Small intestine (tissue), 7 donors: Measurements from ENCODE around the gene IRS2. TPM values are rescaled to one million over a fixed set of nuclear protein-coding genes. Genes with fewer than 3 reads are reported as not detected.

Experiments used
- DNase-seq, 2 donors: peaks; one replicate each; pipeline versions ENCODE4 v3.0.0 to v3.0.0-alpha.2; 2013
- FAIRE-seq: peaks from 2 replicates; lab custom pipeline; 2012; peaks lifted over from hg19 to GRCh38; lab: Jason Lieb, UNC
- H3K27ac ChIP-seq, 3 donors: one replicate each; pipeline ENCODE4 v1.5.1; 2013; ENCODE audit warnings: low read length in 2 of 3, mild to moderate bottlenecking in 2 of 3, control low read depth in 1 of 3, inconsistent platforms in 1 of 3, low read depth in 1 of 3, moderate library complexity in 1 of 3
- H3K27me3 ChIP-seq, 3 donors: one replicate each; pipeline ENCODE4 v1.6.1; 2013; ENCODE audit warnings: low read length in 3 of 3, inconsistent platforms in 1 of 3; ENCODE audit not compliant: control insufficient read depth in 3 of 3, insufficient read depth in 3 of 3
- H3K36me3 ChIP-seq, 3 donors: one replicate each; pipeline ENCODE4 v1.6.1; 2013; ENCODE audit warnings: low read length in 3 of 3, inconsistent platforms in 1 of 3, low read depth in 1 of 3, mild to moderate bottlenecking in 1 of 3, moderate library complexity in 1 of 3; ENCODE audit not compliant: control insufficient read depth in 3 of 3, insufficient read depth in 2 of 3
- H3K4me1 ChIP-seq, 3 donors: one replicate each; pipeline ENCODE4 v1.6.1; 2013; ENCODE audit warnings: low read length in 2 of 3, inconsistent platforms in 1 of 3, low read depth in 1 of 3, mild to moderate bottlenecking in 1 of 3, moderate library complexity in 1 of 3; ENCODE audit not compliant: control insufficient read depth in 3 of 3, insufficient read depth in 2 of 3
- H3K4me3 ChIP-seq, 3 donors: one replicate each; pipeline ENCODE4 v1.5.1; 2013; ENCODE audit warnings: low read length in 3 of 3, control low read depth in 1 of 3, inconsistent platforms in 1 of 3, low read depth in 1 of 3, mild to moderate bottlenecking in 1 of 3, moderate library complexity in 1 of 3
- H3K9me3 ChIP-seq, 2 donors: one replicate each; pipeline ENCODE4 v1.6.1; 2013; ENCODE audit warnings: low read depth in 1 of 2, low read length in 1 of 2; ENCODE audit not compliant: control insufficient read depth in 2 of 2, insufficient read depth in 1 of 2
- WGBS, 3 donors: extraction: QIAGEN DNeasy Blood & Tissue Kit; methylation state at CpG; one replicate each; pipeline ENCODE4 v1.1.7; 2013; 5-methylcytosine and 5-hydroxymethylcytosine counted together
- polyA plus RNA-seq, 4 donors: library from polyadenylated mRNA; stranded (reverse) in 3 of 4; unstranded in 1 of 4; fragments of 200-250 nt in 3 of 4; fragments of 120-200 nt in 1 of 4; gene quantifications; one replicate each; pipeline versions ENCODE4 v1.2.1 to v1.2.3, GENCODE V29; 2013
- donor health status: healthy with polysubstance abuse.
- donor health status: control.
- donor health status: control.
- donor health status: Bipolar disorder and iron deficiency.
- donor health status: healthy.

IRS2 gene
- polyA plus RNA-seq, 4 donors: 3.8 to 16.2 (median 5.0) TPM

- DNase-seq (no peak), FAIRE-seq (no peak)
- Histone ChIP-seq H3K27me3 (no peaks in the 10 kb centered on the region), H3K4me3 (peak overlapping the region in 2 of 3 donors; percentile 29 to 33), H3K4me1 (peaks cover 0 to 17% (median 0%) of the 10 kb centered on the region in 3 donors), H3K27ac (no peak overlapping the region), H3K9me3 (no peaks in the 10 kb centered on the region), H3K36me3 (peaks cover 0 to 26% (median 4%) of the 10 kb centered on the region in 3 donors)
- 25 to 72% (median 60%) methylated on average over 11 of the region's 11 CpGs for WGBS, 3 donors
Measured at GRCh38 chr13:109780845-109781383, 5.5 kb downstream of the IRS2 start.

DNA sequence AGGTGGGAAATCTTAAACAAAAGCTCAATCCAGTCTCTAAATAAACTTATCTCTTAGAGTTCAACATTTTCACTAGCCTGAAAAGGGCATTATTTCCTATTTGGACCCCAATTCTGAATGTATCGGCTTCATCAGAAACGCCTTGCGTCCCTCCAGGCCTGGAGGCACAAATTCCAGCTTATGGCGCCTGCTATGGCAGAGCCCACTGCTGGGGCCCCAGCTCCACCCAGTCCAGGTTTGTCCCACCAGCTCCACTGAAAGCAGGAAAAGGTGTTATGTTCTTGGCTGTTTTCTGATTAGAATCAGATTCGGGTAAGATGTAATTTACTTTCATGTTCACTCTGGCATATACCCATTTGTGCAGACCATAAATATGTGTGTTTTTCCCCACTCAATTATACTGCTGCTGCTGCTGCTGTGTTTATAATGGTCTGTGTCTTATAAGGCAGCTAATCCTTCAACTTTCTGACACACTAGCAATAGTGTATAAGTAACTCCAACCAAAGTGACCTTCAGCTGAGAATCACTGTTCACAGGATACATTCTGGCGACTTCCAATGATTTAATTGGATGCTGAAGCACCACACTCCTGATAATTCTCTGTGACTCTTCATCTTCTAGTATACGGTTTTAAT, 6.4 kb downstream of the IRS2 start:
- H3K9me3 ChIP-seq: no peaks in the 10 kb centered on the region
- DNase-seq: no peak
- no peaks in the 10 kb centered on the region for H3K27me3 ChIP-seq
- H3K36me3 ChIP-seq: peaks cover 0 to 26% (median 4%) of the 10 kb centered on the region in 3 donors
- peaks cover 0 to 17% (median 0%) of the 10 kb centered on the region in 3 donors for H3K4me1 ChIP-seq
- FAIRE-seq: no peak
- WGBS, 3 donors: 56 to 73% (median 66%) methylated on average over 7 of the region's 7 CpGs
- H3K4me3 ChIP-seq: peak overlapping the region in 2 of 3 donors; percentile 29 to 33
- H3K27ac ChIP-seq: no peak overlapping the region

- H3K27ac ChIP-seq: no peak overlapping the region
- peaks cover 0 to 23% (median 4%) of the 10 kb centered on the region in 3 donors for H3K36me3 ChIP-seq
- no peaks in the 10 kb centered on the region for H3K9me3 ChIP-seq
- FAIRE-seq: no peak
- no peak for DNase-seq
- H3K4me1 ChIP-seq: peaks cover 0 to 17% (median 0%) of the 10 kb centered on the region in 3 donors
- WGBS, 3 donors: 27 to 37% (median 35%) methylated on average over 4 of the region's 4 CpGs
- H3K27me3 ChIP-seq: no peaks in the 10 kb centered on the region
- H3K4me3 ChIP-seq: peak overlapping the region in 1 of 3 donors; percentile 33
Measured at GRCh38 chr13:109779074-109779473, 7.3 kb downstream of the IRS2 start.

DNA sequence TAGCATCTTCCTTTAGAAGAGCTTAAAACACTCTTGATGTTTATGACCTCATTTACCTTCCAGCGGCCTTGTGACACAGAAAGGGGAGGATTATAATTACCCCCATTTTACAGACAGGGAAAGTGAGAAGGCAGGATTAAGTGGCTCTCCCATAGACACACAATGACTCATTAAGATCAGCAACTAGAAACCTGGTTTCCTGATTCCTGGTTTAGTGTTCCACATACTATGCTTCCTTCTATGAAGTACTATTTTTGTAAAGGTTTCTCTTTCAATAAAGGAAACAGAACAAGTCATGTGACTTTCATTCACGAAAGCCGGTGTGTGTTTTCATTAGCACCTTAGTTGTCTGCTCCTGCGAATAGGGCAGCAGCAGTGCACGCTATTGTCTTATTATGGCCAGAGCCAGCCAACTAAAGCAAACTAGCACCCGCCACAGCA, 8.3 kb downstream of the IRS2 start:
- DNase-seq (peak; percentile 25 to 60), FAIRE-seq (no peak)
- H3K27me3 ChIP-seq: no peaks in the 10 kb centered on the region
- no peak overlapping the region for H3K4me3 ChIP-seq
- peaks cover 0 to 17% (median 4%) of the 10 kb centered on the region in 3 donors for H3K36me3 ChIP-seq
- WGBS, 3 donors: 40 to 48% (median 40%) methylated on average over 6 of the region's 6 CpGs
- peaks cover 0 to 17% (median 0%) of the 10 kb centered on the region in 3 donors for H3K4me1 ChIP-seq
- H3K27ac ChIP-seq: peak overlapping the region in 1 of 3 donors; percentile 34
- H3K9me3 ChIP-seq: no peaks in the 10 kb centered on the region

GRCh38 chr13:109776575-109776974, 9.8 kb downstream of the IRS2 start:
- DNase-seq (no peak), FAIRE-seq (no peak)
- Histone ChIP-seq H3K36me3 (peaks cover 0 to 14% (median 4%) of the 10 kb centered on the region in 3 donors), H3K4me1 (peaks cover 0 to 10% (median 0%) of the 10 kb centered on the region in 3 donors), H3K27me3 (no peaks in the 10 kb centered on the region), H3K27ac (no peak overlapping the region), H3K4me3 (no peak overlapping the region), H3K9me3 (no peaks in the 10 kb centered on the region)

DNA sequence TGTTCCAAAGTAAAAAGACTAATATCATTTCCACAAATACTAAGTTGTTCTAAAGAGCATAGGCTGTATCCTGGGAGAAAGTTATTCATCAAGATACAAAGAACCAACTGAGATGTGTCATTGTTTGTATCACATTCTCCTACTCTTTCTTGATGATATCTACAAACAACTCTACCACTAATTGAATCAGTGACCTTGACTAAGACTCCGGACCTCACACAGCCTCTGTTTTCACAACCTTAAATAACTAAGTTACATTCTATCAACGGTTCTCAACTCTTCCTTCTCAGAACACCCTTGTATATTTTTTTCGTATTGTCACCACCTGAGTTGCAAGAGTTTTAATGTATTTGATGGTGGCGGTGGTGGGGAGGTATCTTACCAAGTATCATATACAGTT, 12.6 kb downstream of the IRS2 start:
- Histone ChIP-seq H3K4me1 (no peaks in the 10 kb centered on the region), H3K27me3 (no peaks in the 10 kb centered on the region), H3K4me3 (no peak overlapping the region), H3K36me3 (peaks cover 0 to 19% (median 8%) of the 10 kb centered on the region in 3 donors), H3K27ac (no peak overlapping the region), H3K9me3 (no peaks in the 10 kb centered on the region)
- DNase-seq: no peak
- 89 to 91% (median 91%) methylated on average over 4 of the region's 4 CpGs for WGBS, 3 donors
- no peak for FAIRE-seq

- 78 to 95% (median 89%) methylated on average over 6 of the region's 6 CpGs for WGBS, 3 donors
- Histone ChIP-seq H3K9me3 (no peaks in the 10 kb centered on the region), H3K27ac (no peak overlapping the region), H3K4me3 (no peak overlapping the region), H3K4me1 (no peaks in the 10 kb centered on the region), H3K27me3 (no peaks in the 10 kb centered on the region), H3K36me3 (peaks cover 0 to 19% (median 8%) of the 10 kb centered on the region in 3 donors)
- DNase-seq (no peak), FAIRE-seq (no peak)
Measured at GRCh38 chr13:109773276-109773675, 13.1 kb downstream of the IRS2 start.

DNA sequence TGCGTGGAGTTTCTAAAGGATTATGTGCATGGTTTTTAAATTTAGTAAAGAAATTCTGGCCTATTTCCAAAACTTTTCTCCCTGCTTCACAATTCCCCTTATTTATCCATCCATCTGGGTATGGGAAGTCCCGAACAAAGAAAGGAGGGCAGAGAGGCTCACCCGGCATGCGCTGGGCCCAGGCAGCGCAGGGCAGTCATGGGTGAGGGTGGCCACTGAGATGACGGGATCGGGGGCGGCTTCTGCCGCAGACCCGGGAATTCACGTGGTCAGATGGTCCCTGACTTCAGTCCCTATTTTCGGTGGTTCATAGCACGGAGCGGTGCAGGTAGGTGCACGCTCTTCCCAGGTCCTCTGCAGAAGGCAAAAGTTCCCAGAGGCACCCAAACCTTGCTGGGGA, 14.5 kb downstream of the IRS2 start:
- 94 to 95% (median 94%) methylated on average over 15 of the region's 15 CpGs for WGBS, 3 donors
- H3K4me1 ChIP-seq: no peaks in the 10 kb centered on the region
- H3K4me3 ChIP-seq: no peak overlapping the region
- no peak for DNase-seq
- peaks cover 0 to 19% (median 8%) of the 10 kb centered on the region in 3 donors for H3K36me3 ChIP-seq
- FAIRE-seq: no peak
- H3K27me3 ChIP-seq: no peaks in the 10 kb centered on the region
- no peak overlapping the region for H3K27ac ChIP-seq
- H3K9me3 ChIP-seq: no peaks in the 10 kb centered on the region
